Skeletal muscle satellite cell (primary cell): ENCODE measurements around the gene PANX2.

Experiments used
- H3K27me3 ChIP-seq: 2 replicates; pipeline ENCODE4 v1.7.0; 2013; ENCODE audit warnings: low read length; ENCODE audit not compliant: control insufficient read depth, insufficient read depth
- H3K36me3 ChIP-seq: 2 replicates; pipeline ENCODE4 v1.7.0; 2013; ENCODE audit warnings: mild to moderate bottlenecking, control low read depth, low read length; ENCODE audit not compliant: insufficient read depth
- H3K4me1 ChIP-seq: 2 replicates; pipeline ENCODE4 v1.7.0; 2013; ENCODE audit warnings: low read length; ENCODE audit not compliant: control insufficient read depth, insufficient read depth
- H3K4me2 ChIP-seq: 2 replicates; pipeline ENCODE4 v1.7.0; 2013; ENCODE audit warnings: mild to moderate bottlenecking, low read length
- H3K4me3 ChIP-seq: 2 replicates; pipeline ENCODE4 v1.7.0; 2013; ENCODE audit warnings: low read length
- H3K9ac ChIP-seq: 2 replicates; pipeline ENCODE4 v1.7.0; 2013; ENCODE audit warnings: mild to moderate bottlenecking, low read depth, low read length, moderate library complexity
- H3K9me3 ChIP-seq: replicated peaks from 2 replicates; pipeline ENCODE4 v1.7.0; 2013; ENCODE audit warnings: mild to moderate bottlenecking, control low read depth, low read length

The PANX2 gene

GRCh38 chr22:50218153-50218995 lies 47.8 kb downstream of the PANX2 start:
- Histone ChIP-seq H3K4me2 (no peak overlapping the region), H3K4me3 (no peak overlapping the region), H3K27me3 (no peaks in the 10 kb centered on the region), H3K4me1 (peaks cover 3% of the 10 kb centered on the region), H3K36me3 (peaks cover 78% of the 10 kb centered on the region), H3K9me3 (no peaks in the 10 kb centered on the region), H3K9ac (no peak overlapping the region)

DNA sequence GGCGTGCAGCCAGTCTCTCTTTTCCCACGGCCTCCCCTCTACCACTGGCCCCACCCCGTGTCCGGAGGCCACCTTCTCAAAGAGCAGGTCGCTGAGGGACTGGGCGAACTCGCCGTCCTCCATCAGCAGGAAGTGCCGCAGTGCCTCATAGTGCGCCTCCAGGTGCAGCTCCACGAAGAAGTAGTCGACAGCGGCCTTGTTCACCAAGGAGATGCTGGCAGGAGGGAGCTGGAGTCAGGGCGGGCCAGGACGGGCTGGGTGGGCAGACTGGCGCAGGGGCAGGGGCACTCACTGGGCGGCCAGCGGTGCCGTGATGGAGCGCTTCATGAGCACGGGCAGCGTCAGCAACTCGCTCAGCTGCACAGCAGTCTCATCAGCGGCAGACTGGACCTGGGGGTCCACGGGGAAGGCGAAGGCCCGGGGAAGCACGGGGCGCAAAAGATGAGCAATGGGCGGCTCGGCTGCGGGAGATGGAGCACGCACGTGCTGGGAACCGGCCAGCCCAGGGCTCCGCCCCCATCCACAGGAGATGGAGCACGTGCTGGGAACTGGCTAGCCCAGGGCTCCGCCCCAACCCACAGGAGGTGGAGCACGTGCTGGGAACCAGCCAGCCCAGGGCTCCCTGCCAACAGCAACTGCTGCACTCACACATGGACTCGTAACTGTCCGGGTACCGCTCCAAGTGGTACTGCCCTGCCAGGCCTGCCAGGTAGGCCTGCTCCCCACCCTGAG lies 48.6 kb downstream of the PANX2 start:
- H3K36me3 ChIP-seq, result peaks cover 83% of the 10 kb centered on the region
- no peaks in the 10 kb centered on the region for H3K9me3 ChIP-seq
- H3K9ac ChIP-seq, result no peak overlapping the region
- H3K4me3 ChIP-seq, result no peak overlapping the region
- no peaks in the 10 kb centered on the region for H3K27me3 ChIP-seq
- H3K4me2 ChIP-seq, result no peak overlapping the region
- H3K4me1 ChIP-seq, result peaks cover 3% of the 10 kb centered on the region

DNA sequence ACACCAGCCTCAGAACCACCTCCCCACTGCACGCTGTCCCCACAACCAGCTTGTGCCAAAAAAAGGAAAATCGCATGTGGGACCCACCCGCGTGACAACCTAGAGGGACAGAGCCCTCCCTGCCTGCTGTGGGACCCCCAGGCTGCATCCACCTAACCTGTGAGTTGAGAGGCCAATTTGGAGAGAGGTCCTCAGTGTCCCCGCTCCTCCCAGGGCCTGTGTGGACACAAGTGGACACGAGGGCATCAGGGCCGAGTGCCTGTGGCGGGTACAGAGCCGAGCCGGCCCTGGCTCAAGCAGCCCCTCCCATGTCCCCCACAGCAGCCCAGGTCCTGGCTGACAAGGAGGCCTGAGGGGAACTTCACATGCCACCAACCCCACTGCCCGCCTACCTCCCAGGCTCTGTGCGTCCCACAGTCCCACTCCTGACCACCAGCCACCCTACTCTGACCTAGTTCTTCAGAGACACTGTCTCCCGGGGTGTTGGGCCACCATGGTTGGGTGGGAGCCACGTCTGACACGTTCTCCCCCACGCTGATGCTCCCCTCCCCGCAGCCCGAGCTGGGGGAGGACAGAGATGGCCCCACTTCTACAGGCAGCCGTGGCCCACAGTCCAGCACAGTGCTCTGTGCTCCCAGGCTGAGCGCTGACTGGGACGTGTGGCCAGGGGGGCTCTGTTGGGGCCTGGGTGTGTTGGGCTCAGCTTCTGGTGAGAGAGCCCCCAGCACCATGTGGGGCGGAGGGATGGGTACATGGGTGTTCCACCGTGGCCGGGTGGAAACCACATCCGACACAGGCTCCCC lies 49.5 kb downstream of the PANX2 start:
- H3K4me1 ChIP-seq, result peaks cover 3% of the 10 kb centered on the region
- no peaks in the 10 kb centered on the region for H3K27me3 ChIP-seq
- no peaks in the 10 kb centered on the region for H3K9me3 ChIP-seq
- H3K4me3 ChIP-seq, result no peak overlapping the region
- H3K4me2 ChIP-seq, result no peak overlapping the region
- H3K36me3 ChIP-seq, result peaks cover 84% of the 10 kb centered on the region
- no peak overlapping the region for H3K9ac ChIP-seq

- no peaks in the 10 kb centered on the region for H3K9me3 ChIP-seq
- H3K27me3 ChIP-seq, result no peaks in the 10 kb centered on the region
- H3K36me3 ChIP-seq, result peaks cover 86% of the 10 kb centered on the region
- no peak overlapping the region for H3K4me2 ChIP-seq
- H3K4me1 ChIP-seq, result peaks cover 3% of the 10 kb centered on the region
- H3K4me3 ChIP-seq, result no peak overlapping the region
- H3K9ac ChIP-seq, result no peak overlapping the region
These were observed 50.3 kb downstream of the PANX2 start for GRCh38 chr22:50220603-50221409.

- Histone ChIP-seq H3K4me2 (no peak overlapping the region), H3K4me3 (no peak overlapping the region), H3K9ac (no peak overlapping the region), H3K4me1 (peaks cover 3% of the 10 kb centered on the region), H3K9me3 (no peaks in the 10 kb centered on the region), H3K36me3 (peaks cover 81% of the 10 kb centered on the region), H3K27me3 (no peaks in the 10 kb centered on the region)
These were observed 51.1 kb downstream of the PANX2 start for GRCh38 chr22:50221410-50222300.

- H3K4me1 ChIP-seq, result peaks cover 3% of the 10 kb centered on the region
- peaks cover 77% of the 10 kb centered on the region for H3K36me3 ChIP-seq
- H3K4me2 ChIP-seq, result no peak overlapping the region
- H3K4me3 ChIP-seq, result no peak overlapping the region
- no peaks in the 10 kb centered on the region for H3K27me3 ChIP-seq
- H3K9ac ChIP-seq, result no peak overlapping the region
- no peaks in the 10 kb centered on the region for H3K9me3 ChIP-seq
These were observed 52.0 kb downstream of the PANX2 start for GRCh38 chr22:50222508-50222907.

DNA sequence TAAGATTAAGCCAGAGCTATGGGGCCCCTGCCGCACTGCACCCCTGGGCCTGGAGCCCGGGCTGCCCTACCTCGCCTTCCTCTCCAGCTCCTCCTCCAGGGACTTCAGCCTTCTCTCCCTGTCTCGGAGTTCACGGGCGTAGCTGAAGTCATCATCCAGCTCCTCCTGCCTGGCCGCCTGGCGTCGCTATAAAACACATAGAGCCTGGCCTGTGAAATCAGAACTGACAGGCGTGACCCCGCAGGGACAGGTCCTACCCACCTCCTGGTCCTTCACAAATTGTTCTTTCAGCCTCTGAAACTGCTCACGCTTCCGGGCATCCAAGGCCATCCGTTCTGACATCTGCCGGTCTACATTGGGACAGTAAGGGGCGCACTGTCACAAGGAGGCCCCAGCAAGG lies 53.5 kb downstream of the PANX2 start:
- no peaks in the 10 kb centered on the region for H3K27me3 ChIP-seq
- no peak overlapping the region for H3K4me2 ChIP-seq
- H3K4me3 ChIP-seq, result no peak overlapping the region
- H3K36me3 ChIP-seq, result peaks cover 65% of the 10 kb centered on the region
- no peak overlapping the region for H3K9ac ChIP-seq
- H3K4me1 ChIP-seq, result peaks cover 3% of the 10 kb centered on the region
- no peaks in the 10 kb centered on the region for H3K9me3 ChIP-seq

- no peaks in the 10 kb centered on the region for H3K27me3 ChIP-seq
- H3K36me3 ChIP-seq, result peaks cover 59% of the 10 kb centered on the region
These were observed 54.9 kb downstream of the PANX2 start for GRCh38 chr22:50225200-50225969.

GRCh38 chr22:50226063-50226874 lies 55.7 kb downstream of the PANX2 start:
- H3K27me3 ChIP-seq, result no peaks in the 10 kb centered on the region
- H3K4me3 ChIP-seq, result no peak overlapping the region
- no peaks in the 10 kb centered on the region for H3K4me1 ChIP-seq
- H3K9me3 ChIP-seq, result no peaks in the 10 kb centered on the region
- no peak overlapping the region for H3K9ac ChIP-seq
- H3K36me3 ChIP-seq, result peaks cover 50% of the 10 kb centered on the region
- H3K4me2 ChIP-seq, result no peak overlapping the region

More at GRCh38 chr22:50225200-50225969, 54.9 kb downstream of the PANX2 start:
- no peak overlapping the region for H3K4me2 ChIP-seq
- no peaks in the 10 kb centered on the region for H3K4me1 ChIP-seq
- H3K9me3 ChIP-seq, result no peaks in the 10 kb centered on the region
- H3K9ac ChIP-seq, result no peak overlapping the region
- H3K4me3 ChIP-seq, result no peak overlapping the region
